BJ (cell line): ENCODE measurements around the gene RCHY1. TPM values are rescaled to one million over a fixed set of nuclear protein-coding genes. Genes with fewer than 3 reads are reported as not detected.

Source experiments
- CTCF ChIA-PET: fragments of 350-600 bp; formaldehyde crosslinking; extraction: SDS; loops from one replicate; lab custom pipeline; 2021; ENCODE audit warnings: antibody characterized with exemption, inconsistent platforms; lab: Yijun Ruan, JAX
- POLR2A ChIA-PET: fragments of 300-600 bp; sonication (Branson Sonifier 250); formaldehyde crosslinking; extraction: SDS; loops from one replicate; lab custom pipeline; 2021; ENCODE audit warnings: antibody characterized with exemption; lab: Charles Lee
- DNase-seq: peaks from one replicate; pipeline ENCODE4 v3.0.0-alpha.2; 2011; ENCODE audit warnings: low read depth
- H3K27me3 ChIP-seq: 2 replicates; pipeline ENCODE4 v1.6.0; 2011; ENCODE audit warnings: low read length; ENCODE audit not compliant: control insufficient read depth, insufficient read depth
- H3K36me3 ChIP-seq: 2 replicates; pipeline ENCODE4 v1.5.1; 2011; ENCODE audit warnings: low read length; ENCODE audit not compliant: control insufficient read depth, insufficient read depth
- H3K4me3 ChIP-seq: 2 replicates; pipeline ENCODE4 v1.5.1; 2011; ENCODE audit warnings: low read depth, mild to moderate bottlenecking, control low read depth, low read length
- CTCF ChIP-seq: IDR thresholded peaks from 2 replicates; pipeline ENCODE4 v1.5.1; 2011; ENCODE audit warnings: low read depth, mild to moderate bottlenecking, control low read depth, inconsistent platforms, low read length, moderate library complexity; ENCODE audit not compliant: insufficient read depth
- polyA plus RNA-seq: library from polyadenylated mRNA; depleted of rRNA; stranded (reverse); fragments of >200 nt; gene quantifications from 2 replicates; pipeline ENCODE4 v1.2.3, GENCODE V29; 2011

RCHY1 gene
- polyA plus RNA-seq, 1 experiment, result 11.0 TPM

DNA sequence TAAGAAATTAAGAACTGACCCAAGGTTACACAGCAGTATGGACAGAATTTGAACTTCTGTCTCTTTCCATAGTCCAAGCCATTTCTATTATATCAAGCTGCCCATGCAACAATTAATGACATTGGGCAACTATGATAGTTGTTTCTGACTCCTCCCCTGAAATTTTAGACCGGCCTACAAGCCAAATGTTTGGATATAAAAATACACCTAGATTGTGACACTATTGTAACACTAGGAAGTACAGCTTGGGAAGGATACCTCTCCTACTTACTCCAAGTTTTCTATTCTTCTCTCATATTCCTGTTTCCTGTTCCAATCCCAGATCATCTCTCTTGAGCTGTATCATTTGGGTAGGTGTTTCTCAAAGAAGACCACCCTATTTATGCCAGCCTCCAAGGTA is 43.5 kb downstream of the RCHY1 start:
- TF ChIP-seq CTCF, result no peak
- CTCF ChIA-PET, result no interaction called here
- no peaks in the 10 kb centered on the region for H3K36me3 ChIP-seq
- H3K4me3 ChIP-seq, result no peak overlapping the region
- no peak for DNase-seq
- POLR2A ChIA-PET, result no interaction called here
- H3K27me3 ChIP-seq, result no peaks in the 10 kb centered on the region

- ChIA-PET POLR2A (no interaction called here), CTCF (no interaction called here)
- H3K36me3 ChIP-seq, result no peaks in the 10 kb centered on the region
- H3K27me3 ChIP-seq, result no peaks in the 10 kb centered on the region
- DNase-seq, result no peak
- TF ChIP-seq CTCF, result no peak
- H3K4me3 ChIP-seq, result no peak overlapping the region
Observed at GRCh38 chr4:75469896-75470295, 44.3 kb downstream of the RCHY1 start.

DNA sequence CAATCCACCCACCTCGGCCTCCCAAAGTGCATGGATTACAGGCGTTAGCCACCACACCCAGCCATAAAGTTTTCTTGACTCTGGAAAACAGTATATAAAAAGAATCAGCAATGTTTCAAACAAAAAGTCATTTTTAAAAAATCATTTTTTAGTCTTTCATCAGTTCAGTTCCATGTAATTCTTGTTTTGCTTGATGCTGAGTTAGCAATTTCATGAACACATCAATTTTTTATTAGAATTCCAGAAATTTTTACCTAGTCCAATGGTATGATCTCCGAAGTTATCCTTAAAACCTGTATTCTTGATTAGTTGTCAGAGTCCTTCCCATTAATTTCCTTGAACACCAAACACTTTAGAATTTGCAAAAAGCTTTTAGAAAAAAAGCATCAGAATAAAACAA is 56.8 kb downstream of the RCHY1 start:
- TF ChIP-seq CTCF, result no peak
- CTCF ChIA-PET, result no interaction called here
- Histone ChIP-seq H3K36me3 (no peaks in the 10 kb centered on the region), H3K4me3 (no peak overlapping the region), H3K27me3 (0 out of 2 replicates have a peak, but pooled peaks cover 1% of the 10 kb centered on the region)
- no peak for DNase-seq
- POLR2A ChIA-PET, result no interaction called here

GRCh38 chr4:75434105-75434504 is 80.1 kb downstream of the RCHY1 start:
- TF ChIP-seq CTCF, result no peak
- no peaks in the 10 kb centered on the region; the same call in 1 of the 2 replicates for H3K27me3 ChIP-seq
- no peak overlapping the region for H3K4me3 ChIP-seq
- ChIA-PET POLR2A (no interaction called here), CTCF (no interaction called here)
- H3K36me3 ChIP-seq, result no peaks in the 10 kb centered on the region
- no peak for DNase-seq

- CTCF ChIA-PET, result interaction anchor here (1.6 kb wide), 1 partner anchor 11 kb away, joined by 3 read pairs; no protein-coding TSS in a partner anchor
- no peak for DNase-seq
- no peaks in the 10 kb centered on the region for H3K36me3 ChIP-seq
- no peaks in the 10 kb centered on the region; the same call in 1 of the 2 replicates for H3K27me3 ChIP-seq
- POLR2A ChIA-PET, result no interaction called here
- H3K4me3 ChIP-seq, result no peak overlapping the region
- peak; percentile 38; the same call in 1 of the 2 replicates for TF ChIP-seq CTCF
Observed at GRCh38 chr4:75432683-75433082, 81.5 kb downstream of the RCHY1 start.
